ENCODE data around the gene ZSWIM6.

- no peak for TF ChIP-seq REST (IDR thresholded peaks at IDR 0.05; ENCODE audit: insufficient read depth in 1 of 2, low read depth in 2 of 2, low read length in 1 of 2)
- no peak for TF ChIP-seq CTCF (IDR thresholded peaks at IDR 0.05)
- no peak for TF ChIP-seq TCF7L2 (IDR thresholded peaks at IDR 0.05; ENCODE audit: low read depth, low read length)
- no peak for TF ChIP-seq SIN3A (IDR thresholded peaks at IDR 0.05; ENCODE audit: borderline replicate concordance, insufficient read depth, low read depth, low read length)
- no peak for TF ChIP-seq POLR2AphosphoS5 (IDR thresholded peaks at IDR 0.05; ENCODE audit: low read depth, low read length)
Measured at GRCh38 chr5:61289669-61290306, 42.3 kb upstream of the ZSWIM6 start.
